ENCODE measurements around the gene ERRFI1. TPM values are rescaled to one million over a fixed set of nuclear protein-coding genes. Genes with fewer than 3 reads are reported as not detected.
A peak's percentile ranks its signal among the peaks of the same experiment; 100 is the strongest.

Gene ERRFI1
- total and polyA plus RNA-seq, 10 of the 15 experiments (the other 5 are each of a cell fraction or from before 2014, with no cell fraction given): 0.90 to 6.5 (median 3.1) TPM

- TF ChIP-seq ZNF207 (IDR thresholded peaks at IDR 0.05; ENCODE audit: borderline replicate concordance): no peak
- TF ChIP-seq PBX3 (IDR thresholded peaks at IDR 0.05; ENCODE audit: insufficient replicate concordance, low read depth, low read length): no peak
- no peak for TF ChIP-seq TAF1 (IDR thresholded peaks at IDR 0.05; ENCODE audit: borderline replicate concordance, low read depth, low read length)
- TF ChIP-seq ZBTB33 (IDR thresholded peaks at IDR 0.05): no peak
- TF ChIP-seq FOXK2 (IDR thresholded peaks at IDR 0.05): no peak
- no peak for TF ChIP-seq CREM (IDR thresholded peaks at IDR 0.05; ENCODE audit: low read depth)
- TF ChIP-seq DPF2 (IDR thresholded peaks at IDR 0.05): no peak
Observed at GRCh38 chr1:8025671-8026144, 401 bp downstream of the ERRFI1 start (continued).

DNA sequence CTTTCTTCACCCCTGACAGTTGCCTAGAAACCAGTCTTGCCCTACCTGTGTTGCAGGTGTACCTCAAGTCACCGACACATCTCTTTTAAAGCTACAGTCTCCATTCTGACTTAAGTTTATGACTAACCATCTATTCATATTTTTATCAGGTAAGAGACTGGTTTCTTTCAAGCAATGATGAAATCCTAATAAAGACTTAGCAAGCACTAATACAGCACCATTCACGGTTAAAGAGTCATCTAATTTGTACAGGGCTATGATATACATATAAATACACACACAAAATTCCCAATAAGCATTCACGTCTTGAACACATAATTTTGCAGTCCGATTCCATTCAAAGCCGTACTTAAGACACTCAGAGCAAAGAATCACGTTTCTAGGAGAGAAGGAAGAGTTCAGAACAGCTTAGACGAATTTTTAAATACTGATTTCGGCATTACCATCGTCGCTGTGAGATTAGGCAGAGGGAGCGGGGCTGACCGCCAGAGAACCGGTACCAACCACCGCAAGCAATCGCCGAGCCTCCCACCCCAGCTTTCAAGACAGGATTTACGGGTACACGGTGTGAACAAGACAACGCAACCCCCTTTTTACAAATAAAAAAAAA lies 943 bp downstream of the ERRFI1 start:
- Histone ChIP-seq H4K20me1 (ENCODE audit: control insufficient read depth, insufficient read depth) (no peaks in the 10 kb centered on the region), H2AFZ (ENCODE audit: control insufficient read depth, low read depth, low read length) (no peak overlapping the region), H3K4me3 (peak overlapping the region; percentile 75), H3K9ac (ENCODE audit: control insufficient read depth, insufficient read depth, low read length) (no peak overlapping the region), H3K79me2 (ENCODE audit: control insufficient read depth, insufficient read depth, low read length) (no peaks in the 10 kb centered on the region), H3K36me3 (ENCODE audit: control insufficient read depth in 2 of 2, insufficient read depth in 2 of 2, low read length in 1 of 2) (no peaks in the 10 kb centered on the region), H3K27ac (ENCODE audit: control insufficient read depth, insufficient read depth) (no peak overlapping the region), H3K27me3 (replicated peaks in 1 of 2; ENCODE audit: control insufficient read depth in 2 of 2, insufficient read depth in 2 of 2, low read length in 1 of 2) (peaks cover 0 to 4% of the 10 kb centered on the region in 2 experiments; a peak in 1 of 4 replicates), H3K4me1 (ENCODE audit: control insufficient read depth, insufficient read depth, low read length) (peaks cover 5% of the 10 kb centered on the region), H3K9me3 (replicated peaks; ENCODE audit: control insufficient read depth, insufficient read depth, low read length) (no peaks in the 10 kb centered on the region), H3K4me2 (ENCODE audit: control insufficient read depth, insufficient read depth) (peak overlapping the region; percentile 77)
- ChIA-PET POLR2A (interaction anchor here (0.5 to 0.6 kb wide), 2 partner anchors 43 to 142 kb away, joined by 4 to 6 read pairs; no protein-coding TSS in a partner anchor), SMC1A (ENCODE audit: uncharacterized antibody, unreplicated experiment) (interaction anchor here (2.5 kb wide), 1 partner anchor 10 kb away, joined by 11 read pairs; no protein-coding TSS in a partner anchor), RAD21 (ENCODE audit: unreplicated experiment) (interaction anchor here (1.3 kb wide), 1 partner anchor 289 kb away, joined by 3 read pairs; no protein-coding TSS in a partner anchor), CTCF (interaction anchor here (1.8 to 2.2 kb wide), 2 partner anchors 10 to 13 kb away, joined by 4 to 11 read pairs; no protein-coding TSS in a partner anchor)
- no peak for ATAC-seq
- DNase-seq (ENCODE audit: low read depth, low spot score): no peak
- BruUV-seq (replicated peaks): no TSS peak
- intact Hi-C loops (cut with micrococcal nuclease; ENCODE audit: unreplicated experiment): loop anchor here (5.0 kb wide), 1 partner anchor 142 kb away; no protein-coding TSS in a partner anchor
- FAIRE-seq: no peak
- WGBS (ENCODE audit: insufficient coverage, insufficient replicate concordance, low lambda C conversion rate, missing lambda C conversion rate): 27% methylated on average over 19 of the region's 19 CpGs
- in situ Hi-C loops (cut with MboI): no loop called here
- no peak for TF ChIP-seq CHD2 (IDR thresholded peaks at IDR 0.05; ENCODE audit: borderline replicate concordance, low read depth, low read length)
- TF ChIP-seq EZH2 (IDR thresholded peaks at IDR 0.05; ENCODE audit: borderline replicate concordance, control insufficient read depth, low read depth, low read length): no peak
- no peak for TF ChIP-seq NR2C1 (IDR thresholded peaks at IDR 0.05)
- TF ChIP-seq SMC3 (IDR thresholded peaks at IDR 0.05; ENCODE audit: borderline replicate concordance, low read length): no peak
- TF ChIP-seq, protein P1, sequence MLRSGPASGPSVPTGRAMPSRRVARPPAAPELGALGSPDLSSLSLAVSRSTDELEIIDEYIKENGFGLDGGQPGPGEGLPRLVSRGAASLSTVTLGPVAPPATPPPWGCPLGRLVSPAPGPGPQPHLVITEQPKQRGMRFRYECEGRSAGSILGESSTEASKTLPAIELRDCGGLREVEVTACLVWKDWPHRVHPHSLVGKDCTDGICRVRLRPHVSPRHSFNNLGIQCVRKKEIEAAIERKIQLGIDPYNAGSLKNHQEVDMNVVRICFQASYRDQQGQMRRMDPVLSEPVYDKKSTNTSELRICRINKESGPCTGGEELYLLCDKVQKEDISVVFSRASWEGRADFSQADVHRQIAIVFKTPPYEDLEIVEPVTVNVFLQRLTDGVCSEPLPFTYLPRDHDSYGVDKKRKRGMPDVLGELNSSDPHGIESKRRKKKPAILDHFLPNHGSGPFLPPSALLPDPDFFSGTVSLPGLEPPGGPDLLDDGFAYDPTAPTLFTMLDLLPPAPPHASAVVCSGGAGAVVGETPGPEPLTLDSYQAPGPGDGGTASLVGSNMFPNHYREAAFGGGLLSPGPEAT (IDR thresholded peaks at IDR 0.05; ENCODE audit: low read depth): no peak
- TF ChIP-seq FOXM1 (IDR thresholded peaks at IDR 0.05; ENCODE audit: low read depth, low read length): no peak
- no peak for TF ChIP-seq BACH1 (IDR thresholded peaks at IDR 0.05; ENCODE audit: borderline replicate concordance)
- TF ChIP-seq, protein P2, sequence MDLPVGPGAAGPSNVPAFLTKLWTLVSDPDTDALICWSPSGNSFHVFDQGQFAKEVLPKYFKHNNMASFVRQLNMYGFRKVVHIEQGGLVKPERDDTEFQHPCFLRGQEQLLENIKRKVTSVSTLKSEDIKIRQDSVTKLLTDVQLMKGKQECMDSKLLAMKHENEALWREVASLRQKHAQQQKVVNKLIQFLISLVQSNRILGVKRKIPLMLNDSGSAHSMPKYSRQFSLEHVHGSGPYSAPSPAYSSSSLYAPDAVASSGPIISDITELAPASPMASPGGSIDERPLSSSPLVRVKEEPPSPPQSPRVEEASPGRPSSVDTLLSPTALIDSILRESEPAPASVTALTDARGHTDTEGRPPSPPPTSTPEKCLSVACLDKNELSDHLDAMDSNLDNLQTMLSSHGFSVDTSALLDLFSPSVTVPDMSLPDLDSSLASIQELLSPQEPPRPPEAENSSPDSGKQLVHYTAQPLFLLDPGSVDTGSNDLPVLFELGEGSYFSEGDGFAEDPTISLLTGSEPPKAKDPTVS (IDR thresholded peaks at IDR 0.05; ENCODE audit: low read depth, low read length): no peak
- TF ChIP-seq ZNF622 (IDR thresholded peaks at IDR 0.05): no peak
- TF ChIP-seq ZNF217 (IDR thresholded peaks at IDR 0.05): no peak
- no peak for TF ChIP-seq ZNF207 (IDR thresholded peaks at IDR 0.05; ENCODE audit: borderline replicate concordance)

Data from GM12878 (cell line).